Measurements from ENCODE around the gene MALAT1. TPM values are rescaled to one million over a fixed set of nuclear protein-coding genes. Genes with fewer than 3 reads are reported as not detected.
"Not testable (repeated sequence)": the region's sequence is repeated elsewhere in the genome, so short reads cannot be mapped to it uniquely, and the experiment has no call there.

MALAT1 gene
- total and polyA plus RNA-seq, 4 donors: 557 to 14,973 (median 4,235) TPM

GRCh38 chr11:65521777-65522521, 23.1 kb downstream of the MALAT1 start:
- DNase-seq (ENCODE audit: low read depth in 4 of 6, low spot score in 6 of 6); H3K9me3 ChIP-seq (ENCODE audit: control insufficient read depth, insufficient read depth, low read length); H3K27me3 ChIP-seq (ENCODE audit: control insufficient read depth, insufficient read depth, low read length); H3K27ac ChIP-seq (ENCODE audit: low read depth, low read length); H3K4me3 ChIP-seq (ENCODE audit: low read depth, low read length): not testable (repeated sequence)
- Histone ChIP-seq H3K4me1 (ENCODE audit: control insufficient read depth, insufficient read depth, low read length) (peaks cover 27% of the 10 kb centered on the region), H3K36me3 (ENCODE audit: control insufficient read depth, insufficient read depth, low read length) (peaks cover 12% of the 10 kb centered on the region)
- 69% methylated on average over 8 of the region's 20 CpGs for WGBS (ENCODE audit: insufficient coverage)

- H3K4me3 ChIP-seq (ENCODE audit: low read depth, low read length); H3K27ac ChIP-seq (ENCODE audit: low read depth, low read length); H3K27me3 ChIP-seq (ENCODE audit: control insufficient read depth, insufficient read depth, low read length); DNase-seq (ENCODE audit: low read depth in 4 of 6, low spot score in 6 of 6); H3K9me3 ChIP-seq (ENCODE audit: control insufficient read depth, insufficient read depth, low read length): not testable (repeated sequence)
- 58% methylated on average over 2 of the region's 18 CpGs for WGBS (ENCODE audit: insufficient coverage)
- Histone ChIP-seq H3K36me3 (ENCODE audit: control insufficient read depth, insufficient read depth, low read length) (peaks cover 22% of the 10 kb centered on the region), H3K4me1 (ENCODE audit: control insufficient read depth, insufficient read depth, low read length) (peaks cover 27% of the 10 kb centered on the region)
These were observed 24.1 kb downstream of the MALAT1 start for GRCh38 chr11:65522718-65523630.

- Histone ChIP-seq H3K36me3 (ENCODE audit: control insufficient read depth, insufficient read depth, low read length) (peaks cover 28% of the 10 kb centered on the region), H3K4me1 (ENCODE audit: control insufficient read depth, insufficient read depth, low read length) (peaks cover 27% of the 10 kb centered on the region)
- H3K27ac ChIP-seq (ENCODE audit: low read depth, low read length); DNase-seq (ENCODE audit: low read depth in 4 of 6, low spot score in 6 of 6); H3K9me3 ChIP-seq (ENCODE audit: control insufficient read depth, insufficient read depth, low read length); H3K27me3 ChIP-seq (ENCODE audit: control insufficient read depth, insufficient read depth, low read length); H3K4me3 ChIP-seq (ENCODE audit: low read depth, low read length): not testable (repeated sequence)
- 95% methylated on average over 5 of the region's 7 CpGs for WGBS (ENCODE audit: insufficient coverage)
These were observed 24.8 kb downstream of the MALAT1 start for GRCh38 chr11:65523631-65523968.

GRCh38 chr11:65524014-65524740, 25.3 kb downstream of the MALAT1 start:
- WGBS (ENCODE audit: insufficient coverage): 33% methylated on average over 9 of the region's 12 CpGs
- Histone ChIP-seq H3K4me1 (ENCODE audit: control insufficient read depth, insufficient read depth, low read length) (peaks cover 27% of the 10 kb centered on the region), H3K27ac (ENCODE audit: low read depth, low read length) (peak overlapping the region; percentile 67), H3K9me3 (ENCODE audit: control insufficient read depth, insufficient read depth, low read length) (no peaks in the 10 kb centered on the region), H3K27me3 (ENCODE audit: control insufficient read depth, insufficient read depth, low read length) (no peaks in the 10 kb centered on the region), H3K4me3 (ENCODE audit: low read depth, low read length) (peak overlapping the region; percentile 38), H3K36me3 (ENCODE audit: control insufficient read depth, insufficient read depth, low read length) (peaks cover 34% of the 10 kb centered on the region)
- peak in 1 of 6 donors; percentile 11 for DNase-seq (ENCODE audit: low read depth in 4 of 6, low spot score in 6 of 6)

DNA sequence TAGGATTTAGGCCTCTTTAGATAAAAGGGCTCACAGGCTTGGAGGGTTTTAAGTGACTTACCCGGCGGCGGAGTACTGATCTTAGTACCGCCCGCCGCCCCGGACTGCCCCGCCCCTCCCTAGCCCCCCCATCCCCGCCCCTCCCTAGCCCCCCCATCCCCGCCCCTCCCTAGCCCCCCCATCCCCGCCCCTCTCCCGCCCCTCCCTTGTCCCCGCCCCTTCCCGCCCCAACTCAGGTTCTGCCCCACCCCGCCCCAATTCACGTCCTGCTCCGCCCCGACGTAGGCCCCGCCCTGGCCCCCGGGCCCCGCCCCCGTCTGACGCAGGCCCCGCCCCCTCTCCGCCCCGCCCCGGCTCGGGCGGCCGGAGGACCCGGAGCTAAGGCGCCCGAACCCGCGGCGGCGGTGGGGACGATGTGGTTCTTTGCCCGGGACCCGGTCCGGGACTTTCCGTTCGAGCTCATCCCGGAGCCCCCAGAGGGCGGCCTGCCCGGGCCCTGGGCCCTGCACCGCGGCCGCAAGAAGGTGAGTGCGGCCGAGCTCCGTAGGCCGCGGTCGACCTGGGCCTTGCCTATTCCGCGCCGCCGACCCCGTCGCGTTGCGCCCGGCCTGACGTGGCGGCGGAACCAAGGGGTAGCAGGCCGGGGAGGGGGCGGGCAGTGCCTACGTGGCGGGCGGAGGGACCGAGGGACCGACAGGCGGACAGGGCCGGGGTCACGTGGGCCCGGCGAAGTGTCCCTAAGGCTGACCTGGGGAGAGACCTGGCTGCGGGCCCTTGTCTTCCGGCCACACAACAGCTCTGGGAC, 26.1 kb downstream of the MALAT1 start, which contains the start of gene SCYL1:
SCYL1 (plus strand) TSS at position 343 of the 805 bp plus-strand sequence; CDS start at position 414, 71 bp downstream.
- Histone ChIP-seq H3K4me3 (ENCODE audit: low read depth, low read length) (peak within 1 kb of the TSS; percentile 67), H3K4me1 (ENCODE audit: control insufficient read depth, insufficient read depth, low read length) (peaks cover 28% of the 10 kb centered on the region), H3K27ac (ENCODE audit: low read depth, low read length) (peak within 1 kb of the TSS; percentile 69), H3K27me3 (ENCODE audit: control insufficient read depth, insufficient read depth, low read length) (no peaks in the 10 kb centered on the region), H3K9me3 (ENCODE audit: control insufficient read depth, insufficient read depth, low read length) (no peaks in the 10 kb centered on the region), H3K36me3 (ENCODE audit: control insufficient read depth, insufficient read depth, low read length) (peaks cover 41% of the 10 kb centered on the region)
- DNase-seq (ENCODE audit: low read depth in 4 of 6, low spot score in 6 of 6): peak in 4 of 6 donors; percentile 57 to 94 (median 84)
- under 1% methylated on average over 59 of the region's 82 CpGs for WGBS (ENCODE audit: insufficient coverage)

- no peak for DNase-seq (ENCODE audit: low read depth in 4 of 6, low spot score in 6 of 6)
- Histone ChIP-seq H3K27me3 (ENCODE audit: control insufficient read depth, insufficient read depth, low read length) (no peaks in the 10 kb centered on the region), H3K27ac (ENCODE audit: low read depth, low read length) (peak overlapping the region; percentile 69), H3K9me3 (ENCODE audit: control insufficient read depth, insufficient read depth, low read length) (no peaks in the 10 kb centered on the region), H3K4me3 (ENCODE audit: low read depth, low read length) (peak overlapping the region; percentile 67), H3K4me1 (ENCODE audit: control insufficient read depth, insufficient read depth, low read length) (peaks cover 37% of the 10 kb centered on the region), H3K36me3 (ENCODE audit: control insufficient read depth, insufficient read depth, low read length) (peaks cover 50% of the 10 kb centered on the region)
- WGBS (ENCODE audit: insufficient coverage): 55% methylated on average over 24 of the region's 31 CpGs
These were observed 27.0 kb downstream of the MALAT1 start for GRCh38 chr11:65525546-65526480.

- Histone ChIP-seq H3K4me1 (ENCODE audit: control insufficient read depth, insufficient read depth, low read length) (peaks cover 40% of the 10 kb centered on the region), H3K9me3 (ENCODE audit: control insufficient read depth, insufficient read depth, low read length) (no peaks in the 10 kb centered on the region), H3K27me3 (ENCODE audit: control insufficient read depth, insufficient read depth, low read length) (no peaks in the 10 kb centered on the region), H3K27ac (ENCODE audit: low read depth, low read length) (no peak overlapping the region), H3K36me3 (ENCODE audit: control insufficient read depth, insufficient read depth, low read length) (peaks cover 59% of the 10 kb centered on the region), H3K4me3 (ENCODE audit: low read depth, low read length) (no peak overlapping the region)
- no peak for DNase-seq (ENCODE audit: low read depth in 4 of 6, low spot score in 6 of 6)
- 94% methylated on average over 8 of the region's 8 CpGs for WGBS (ENCODE audit: insufficient coverage)
These were observed 27.9 kb downstream of the MALAT1 start for GRCh38 chr11:65526744-65527143.

DNA sequence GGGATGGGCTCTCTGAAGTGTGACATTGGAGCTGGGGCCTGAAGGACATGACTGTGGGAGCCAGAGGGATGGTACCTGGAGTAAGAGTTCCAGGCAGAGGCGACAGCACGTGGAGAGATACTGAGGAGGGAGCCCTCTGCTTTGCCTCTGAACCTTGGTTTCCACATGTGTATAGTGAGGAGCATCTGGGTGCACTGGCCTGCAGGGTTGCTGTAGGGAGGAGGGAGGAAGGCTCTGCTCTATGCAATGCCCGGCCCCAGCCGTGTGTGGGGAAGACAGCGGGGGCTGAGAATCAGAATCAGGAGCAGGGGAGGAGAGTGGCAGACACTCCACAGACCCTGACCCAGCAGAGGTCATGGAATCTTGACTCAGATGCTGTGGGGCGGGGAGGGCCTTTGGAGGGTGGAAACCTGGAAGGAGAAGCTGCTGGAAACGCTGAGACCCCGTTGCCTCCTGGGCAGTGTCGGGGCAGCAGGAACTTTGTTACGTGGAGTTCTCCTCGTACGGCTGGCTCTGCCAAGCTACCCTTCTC, 30.0 kb downstream of the MALAT1 start:
- no peak overlapping the region for H3K4me3 ChIP-seq (ENCODE audit: low read depth, low read length)
- 83% methylated on average over 6 of the region's 12 CpGs for WGBS (ENCODE audit: insufficient coverage)

More for the DNA sequence above, 30.0 kb downstream of the MALAT1 start:
- no peak for DNase-seq (ENCODE audit: low read depth in 4 of 6, low spot score in 6 of 6)
- no peaks in the 10 kb centered on the region for H3K9me3 ChIP-seq (ENCODE audit: control insufficient read depth, insufficient read depth, low read length)
- H3K27me3 ChIP-seq (ENCODE audit: control insufficient read depth, insufficient read depth, low read length): no peaks in the 10 kb centered on the region
- H3K27ac ChIP-seq (ENCODE audit: low read depth, low read length): no peak overlapping the region
- H3K4me1 ChIP-seq (ENCODE audit: control insufficient read depth, insufficient read depth, low read length): peaks cover 36% of the 10 kb centered on the region
- H3K36me3 ChIP-seq (ENCODE audit: control insufficient read depth, insufficient read depth, low read length): peaks cover 79% of the 10 kb centered on the region

All from spinal cord (tissue), 10 donors.